ENCODE data around the gene RUNX2.

- TF ChIP-seq CTCF (IDR thresholded peaks at IDR 0.05; ENCODE audit: poor library complexity, severe bottlenecking): no peak
- no peak for TF ChIP-seq EP300 (conservative IDR thresholded peaks at IDR 0.05; ENCODE audit: poor library complexity, severe bottlenecking)
- no peak for TF ChIP-seq MXI1 (conservative IDR thresholded peaks at IDR 0.05; ENCODE audit: poor library complexity, severe bottlenecking)
- no peak for TF ChIP-seq EZH2 (IDR thresholded peaks at IDR 0.05; ENCODE audit: borderline replicate concordance, insufficient read depth, low read length, poor library complexity, severe bottlenecking)
- TF ChIP-seq TAF1 (IDR thresholded peaks at IDR 0.05; ENCODE audit: low read depth): no peak
These were observed 283.4 kb downstream of the RUNX2 start for GRCh38 chr6:45611491-45611890.
